ENCODE results near the gene FYN.

DNA sequence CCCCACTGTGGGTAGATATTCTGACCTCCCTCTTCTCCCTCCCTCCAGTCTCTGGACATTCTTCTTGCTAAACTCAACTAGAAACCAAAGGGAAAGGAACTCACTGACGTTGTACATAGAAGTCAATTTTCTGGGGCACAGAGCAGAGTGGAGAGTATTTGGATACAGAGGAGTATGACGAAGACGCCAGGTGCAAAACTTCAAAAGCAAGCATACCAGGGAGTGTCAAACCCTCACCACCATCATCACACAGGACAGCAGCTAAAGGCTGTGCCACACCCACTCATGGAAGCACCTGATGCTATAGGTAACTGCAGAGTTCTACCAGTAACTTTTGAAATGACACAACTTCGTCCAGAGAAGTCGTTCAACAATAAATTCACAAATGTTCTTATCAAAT lies 64.8 kb downstream of the FYN start:
- TF ChIP-seq, protein P1, sequence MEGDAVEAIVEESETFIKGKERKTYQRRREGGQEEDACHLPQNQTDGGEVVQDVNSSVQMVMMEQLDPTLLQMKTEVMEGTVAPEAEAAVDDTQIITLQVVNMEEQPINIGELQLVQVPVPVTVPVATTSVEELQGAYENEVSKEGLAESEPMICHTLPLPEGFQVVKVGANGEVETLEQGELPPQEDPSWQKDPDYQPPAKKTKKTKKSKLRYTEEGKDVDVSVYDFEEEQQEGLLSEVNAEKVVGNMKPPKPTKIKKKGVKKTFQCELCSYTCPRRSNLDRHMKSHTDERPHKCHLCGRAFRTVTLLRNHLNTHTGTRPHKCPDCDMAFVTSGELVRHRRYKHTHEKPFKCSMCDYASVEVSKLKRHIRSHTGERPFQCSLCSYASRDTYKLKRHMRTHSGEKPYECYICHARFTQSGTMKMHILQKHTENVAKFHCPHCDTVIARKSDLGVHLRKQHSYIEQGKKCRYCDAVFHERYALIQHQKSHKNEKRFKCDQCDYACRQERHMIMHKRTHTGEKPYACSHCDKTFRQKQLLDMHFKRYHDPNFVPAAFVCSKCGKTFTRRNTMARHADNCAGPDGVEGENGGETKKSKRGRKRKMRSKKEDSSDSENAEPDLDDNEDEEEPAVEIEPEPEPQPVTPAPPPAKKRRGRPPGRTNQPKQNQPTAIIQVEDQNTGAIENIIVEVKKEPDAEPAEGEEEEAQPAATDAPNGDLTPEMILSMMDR (tag by site-specific recombination; IDR thresholded peaks at IDR 0.05): no peak
- TF ChIP-seq MZF1 (tag by site-specific recombination; IDR thresholded peaks at IDR 0.05; ENCODE audit: borderline replicate concordance) (no peak), ZSCAN16 (tag by site-specific recombination; IDR thresholded peaks at IDR 0.05) (no peak), ZNF48 (tag by site-specific recombination; IDR thresholded peaks at IDR 0.05) (no peak), ZNF324 (tag by site-specific recombination; IDR thresholded peaks at IDR 0.05) (no peak), ZNF549 (tag by site-specific recombination; IDR thresholded peaks at IDR 0.05) (no peak)
- TF ChIP-seq, protein P2, sequence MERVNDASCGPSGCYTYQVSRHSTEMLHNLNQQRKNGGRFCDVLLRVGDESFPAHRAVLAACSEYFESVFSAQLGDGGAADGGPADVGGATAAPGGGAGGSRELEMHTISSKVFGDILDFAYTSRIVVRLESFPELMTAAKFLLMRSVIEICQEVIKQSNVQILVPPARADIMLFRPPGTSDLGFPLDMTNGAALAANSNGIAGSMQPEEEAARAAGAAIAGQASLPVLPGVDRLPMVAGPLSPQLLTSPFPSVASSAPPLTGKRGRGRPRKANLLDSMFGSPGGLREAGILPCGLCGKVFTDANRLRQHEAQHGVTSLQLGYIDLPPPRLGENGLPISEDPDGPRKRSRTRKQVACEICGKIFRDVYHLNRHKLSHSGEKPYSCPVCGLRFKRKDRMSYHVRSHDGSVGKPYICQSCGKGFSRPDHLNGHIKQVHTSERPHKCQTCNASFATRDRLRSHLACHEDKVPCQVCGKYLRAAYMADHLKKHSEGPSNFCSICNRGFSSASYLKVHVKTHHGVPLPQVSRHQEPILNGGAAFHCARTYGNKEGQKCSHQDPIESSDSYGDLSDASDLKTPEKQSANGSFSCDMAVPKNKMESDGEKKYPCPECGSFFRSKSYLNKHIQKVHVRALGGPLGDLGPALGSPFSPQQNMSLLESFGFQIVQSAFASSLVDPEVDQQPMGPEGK (tag by site-specific recombination; IDR thresholded peaks at IDR 0.05): no peak
- TF ChIP-seq, protein P3, sequence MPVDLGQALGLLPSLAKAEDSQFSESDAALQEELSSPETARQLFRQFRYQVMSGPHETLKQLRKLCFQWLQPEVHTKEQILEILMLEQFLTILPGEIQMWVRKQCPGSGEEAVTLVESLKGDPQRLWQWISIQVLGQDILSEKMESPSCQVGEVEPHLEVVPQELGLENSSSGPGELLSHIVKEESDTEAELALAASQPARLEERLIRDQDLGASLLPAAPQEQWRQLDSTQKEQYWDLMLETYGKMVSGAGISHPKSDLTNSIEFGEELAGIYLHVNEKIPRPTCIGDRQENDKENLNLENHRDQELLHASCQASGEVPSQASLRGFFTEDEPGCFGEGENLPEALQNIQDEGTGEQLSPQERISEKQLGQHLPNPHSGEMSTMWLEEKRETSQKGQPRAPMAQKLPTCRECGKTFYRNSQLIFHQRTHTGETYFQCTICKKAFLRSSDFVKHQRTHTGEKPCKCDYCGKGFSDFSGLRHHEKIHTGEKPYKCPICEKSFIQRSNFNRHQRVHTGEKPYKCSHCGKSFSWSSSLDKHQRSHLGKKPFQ (tag by site-specific recombination; IDR thresholded peaks at IDR 0.05): no peak
- TF ChIP-seq, protein P4, sequence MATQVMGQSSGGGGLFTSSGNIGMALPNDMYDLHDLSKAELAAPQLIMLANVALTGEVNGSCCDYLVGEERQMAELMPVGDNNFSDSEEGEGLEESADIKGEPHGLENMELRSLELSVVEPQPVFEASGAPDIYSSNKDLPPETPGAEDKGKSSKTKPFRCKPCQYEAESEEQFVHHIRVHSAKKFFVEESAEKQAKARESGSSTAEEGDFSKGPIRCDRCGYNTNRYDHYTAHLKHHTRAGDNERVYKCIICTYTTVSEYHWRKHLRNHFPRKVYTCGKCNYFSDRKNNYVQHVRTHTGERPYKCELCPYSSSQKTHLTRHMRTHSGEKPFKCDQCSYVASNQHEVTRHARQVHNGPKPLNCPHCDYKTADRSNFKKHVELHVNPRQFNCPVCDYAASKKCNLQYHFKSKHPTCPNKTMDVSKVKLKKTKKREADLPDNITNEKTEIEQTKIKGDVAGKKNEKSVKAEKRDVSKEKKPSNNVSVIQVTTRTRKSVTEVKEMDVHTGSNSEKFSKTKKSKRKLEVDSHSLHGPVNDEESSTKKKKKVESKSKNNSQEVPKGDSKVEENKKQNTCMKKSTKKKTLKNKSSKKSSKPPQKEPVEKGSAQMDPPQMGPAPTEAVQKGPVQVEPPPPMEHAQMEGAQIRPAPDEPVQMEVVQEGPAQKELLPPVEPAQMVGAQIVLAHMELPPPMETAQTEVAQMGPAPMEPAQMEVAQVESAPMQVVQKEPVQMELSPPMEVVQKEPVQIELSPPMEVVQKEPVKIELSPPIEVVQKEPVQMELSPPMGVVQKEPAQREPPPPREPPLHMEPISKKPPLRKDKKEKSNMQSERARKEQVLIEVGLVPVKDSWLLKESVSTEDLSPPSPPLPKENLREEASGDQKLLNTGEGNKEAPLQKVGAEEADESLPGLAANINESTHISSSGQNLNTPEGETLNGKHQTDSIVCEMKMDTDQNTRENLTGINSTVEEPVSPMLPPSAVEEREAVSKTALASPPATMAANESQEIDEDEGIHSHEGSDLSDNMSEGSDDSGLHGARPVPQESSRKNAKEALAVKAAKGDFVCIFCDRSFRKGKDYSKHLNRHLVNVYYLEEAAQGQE (tag by site-specific recombination; IDR thresholded peaks at IDR 0.05): no peak
- TF ChIP-seq, protein P5, sequence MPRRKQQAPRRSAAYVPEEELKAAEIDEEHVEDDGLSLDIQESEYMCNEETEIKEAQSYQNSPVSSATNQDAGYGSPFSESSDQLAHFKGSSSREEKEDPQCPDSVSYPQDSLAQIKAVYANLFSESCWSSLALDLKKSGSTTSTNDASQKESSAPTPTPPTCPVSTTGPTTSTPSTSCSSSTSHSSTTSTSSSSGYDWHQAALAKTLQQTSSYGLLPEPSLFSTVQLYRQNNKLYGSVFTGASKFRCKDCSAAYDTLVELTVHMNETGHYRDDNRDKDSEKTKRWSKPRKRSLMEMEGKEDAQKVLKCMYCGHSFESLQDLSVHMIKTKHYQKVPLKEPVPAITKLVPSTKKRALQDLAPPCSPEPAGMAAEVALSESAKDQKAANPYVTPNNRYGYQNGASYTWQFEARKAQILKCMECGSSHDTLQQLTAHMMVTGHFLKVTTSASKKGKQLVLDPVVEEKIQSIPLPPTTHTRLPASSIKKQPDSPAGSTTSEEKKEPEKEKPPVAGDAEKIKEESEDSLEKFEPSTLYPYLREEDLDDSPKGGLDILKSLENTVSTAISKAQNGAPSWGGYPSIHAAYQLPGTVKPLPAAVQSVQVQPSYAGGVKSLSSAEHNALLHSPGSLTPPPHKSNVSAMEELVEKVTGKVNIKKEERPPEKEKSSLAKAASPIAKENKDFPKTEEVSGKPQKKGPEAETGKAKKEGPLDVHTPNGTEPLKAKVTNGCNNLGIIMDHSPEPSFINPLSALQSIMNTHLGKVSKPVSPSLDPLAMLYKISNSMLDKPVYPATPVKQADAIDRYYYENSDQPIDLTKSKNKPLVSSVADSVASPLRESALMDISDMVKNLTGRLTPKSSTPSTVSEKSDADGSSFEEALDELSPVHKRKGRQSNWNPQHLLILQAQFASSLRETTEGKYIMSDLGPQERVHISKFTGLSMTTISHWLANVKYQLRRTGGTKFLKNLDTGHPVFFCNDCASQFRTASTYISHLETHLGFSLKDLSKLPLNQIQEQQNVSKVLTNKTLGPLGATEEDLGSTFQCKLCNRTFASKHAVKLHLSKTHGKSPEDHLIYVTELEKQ (tag by site-specific recombination; IDR thresholded peaks at IDR 0.05; ENCODE audit: borderline replicate concordance): no peak
- TF ChIP-seq, protein P6, sequence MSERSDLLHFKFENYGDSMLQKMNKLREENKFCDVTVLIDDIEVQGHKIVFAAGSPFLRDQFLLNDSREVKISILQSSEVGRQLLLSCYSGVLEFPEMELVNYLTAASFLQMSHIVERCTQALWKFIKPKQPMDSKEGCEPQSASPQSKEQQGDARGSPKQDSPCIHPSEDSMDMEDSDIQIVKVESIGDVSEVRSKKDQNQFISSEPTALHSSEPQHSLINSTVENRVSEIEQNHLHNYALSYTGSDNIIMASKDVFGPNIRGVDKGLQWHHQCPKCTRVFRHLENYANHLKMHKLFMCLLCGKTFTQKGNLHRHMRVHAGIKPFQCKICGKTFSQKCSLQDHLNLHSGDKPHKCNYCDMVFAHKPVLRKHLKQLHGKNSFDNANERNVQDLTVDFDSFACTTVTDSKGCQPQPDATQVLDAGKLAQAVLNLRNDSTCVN (tag by site-specific recombination; optimal IDR thresholded peaks at IDR 0.05): no peak
- TF ChIP-seq, protein P7, sequence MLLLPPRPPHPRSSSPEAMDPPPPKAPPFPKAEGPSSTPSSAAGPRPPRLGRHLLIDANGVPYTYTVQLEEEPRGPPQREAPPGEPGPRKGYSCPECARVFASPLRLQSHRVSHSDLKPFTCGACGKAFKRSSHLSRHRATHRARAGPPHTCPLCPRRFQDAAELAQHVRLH (tag by site-specific recombination; IDR thresholded peaks at IDR 0.05): no peak

All from HEK293 (cell line).